ENCODE measurements around the gene EIF4A2.

- TF ChIP-seq CTCF (IDR thresholded peaks at IDR 0.05; ENCODE audit: low read depth, low read length) (no peak), EZH2phosphoT487 (IDR thresholded peaks at IDR 0.05; ENCODE audit: low read depth) (no peak)
Observed at GRCh38 chr3:186823386-186823785, 40.0 kb downstream of the EIF4A2 start.

Measured in OCI-LY3 (cell line).